Activated CD4-positive, alpha-beta T cell treated with anti-CD3 and anti-CD28 coated beads, Interleukin-2, amount 50 U/mL, for 24 hours (primary cell): ENCODE measurements around the gene SLC12A2.

Experiments
- DNase-seq, 2 donors: peaks; one replicate each; pipeline ENCODE4 v3.0.0-alpha.2; 2020; ENCODE audit warnings: low read depth in 1 of 2, low spot score in 1 of 2

The SLC12A2 gene

GRCh38 chr5:128097224-128097623 lies 13.7 kb downstream of the SLC12A2 start:
- DNase-seq = no peak

GRCh38 chr5:128097781-128098180 lies 14.2 kb downstream of the SLC12A2 start:
- no peak for DNase-seq

GRCh38 chr5:128099944-128100343 lies 16.4 kb downstream of the SLC12A2 start:
- DNase-seq = no peak

GRCh38 chr5:128100860-128101557 lies 17.4 kb downstream of the SLC12A2 start:
- no peak for DNase-seq

GRCh38 chr5:128101676-128102075 lies 18.1 kb downstream of the SLC12A2 start:
- DNase-seq = no peak

GRCh38 chr5:128105203-128105602 lies 21.6 kb downstream of the SLC12A2 start:
- DNase-seq = no peak

GRCh38 chr5:128109138-128109537 lies 25.6 kb downstream of the SLC12A2 start:
- DNase-seq = no peak

GRCh38 chr5:128109766-128110165 lies 26.2 kb downstream of the SLC12A2 start:
- DNase-seq = no peak

- no peak for DNase-seq
Observed at GRCh38 chr5:128111818-128112448, 28.4 kb downstream of the SLC12A2 start.

GRCh38 chr5:128116445-128116844 lies 32.9 kb downstream of the SLC12A2 start:
- DNase-seq = no peak

GRCh38 chr5:128118214-128118613 lies 34.6 kb downstream of the SLC12A2 start:
- DNase-seq = no peak

GRCh38 chr5:128121651-128122050 lies 38.1 kb downstream of the SLC12A2 start:
- no peak for DNase-seq

- no peak for DNase-seq
Observed at GRCh38 chr5:128123936-128124335, 40.4 kb downstream of the SLC12A2 start.

- DNase-seq = no peak
Observed at GRCh38 chr5:128126241-128126640, 42.7 kb downstream of the SLC12A2 start.

GRCh38 chr5:128132499-128132898 lies 48.9 kb downstream of the SLC12A2 start:
- no peak for DNase-seq

- no peak for DNase-seq
Observed at GRCh38 chr5:128135286-128135685, 51.7 kb downstream of the SLC12A2 start.

- DNase-seq = no peak
Observed at GRCh38 chr5:128143911-128144310, 60.3 kb downstream of the SLC12A2 start.

GRCh38 chr5:128144491-128144890 lies 60.9 kb downstream of the SLC12A2 start:
- no peak for DNase-seq

GRCh38 chr5:128146671-128147070 lies 63.1 kb downstream of the SLC12A2 start:
- DNase-seq = no peak

- DNase-seq = no peak
Observed at GRCh38 chr5:128154943-128155342, 71.4 kb downstream of the SLC12A2 start.

GRCh38 chr5:128155776-128156175 lies 72.2 kb downstream of the SLC12A2 start:
- no peak for DNase-seq

GRCh38 chr5:128156521-128156920 lies 73.0 kb downstream of the SLC12A2 start:
- DNase-seq = no peak

GRCh38 chr5:128158342-128158741 lies 74.8 kb downstream of the SLC12A2 start:
- DNase-seq = no peak
